ENCODE data around the gene PICK1.

The PICK1 gene

GRCh38 chr22:38124236-38124974, 67.2 kb downstream of the PICK1 start:
- H3K9ac ChIP-seq (ENCODE audit: low read depth, low read length): no peak overlapping the region
- H3K4me3 ChIP-seq (ENCODE audit: low read depth, low read length): no peak overlapping the region
- no peaks in the 10 kb centered on the region for H3K4me1 ChIP-seq (ENCODE audit: control insufficient read depth, insufficient read depth, low read length)
- H3K9me3 ChIP-seq (ENCODE audit: control insufficient read depth, insufficient read depth, low read length): no peaks in the 10 kb centered on the region
- H3K36me3 ChIP-seq (ENCODE audit: control insufficient read depth, insufficient read depth, low read length): peaks cover 9% of the 10 kb centered on the region
- H3K27me3 ChIP-seq (ENCODE audit: control insufficient read depth, insufficient read depth, low read length): no peaks in the 10 kb centered on the region

GRCh38 chr22:38125038-38125610, 67.9 kb downstream of the PICK1 start:
- Histone ChIP-seq H3K27me3 (ENCODE audit: control insufficient read depth, insufficient read depth, low read length) (no peaks in the 10 kb centered on the region), H3K9ac (ENCODE audit: low read depth, low read length) (no peak overlapping the region), H3K36me3 (ENCODE audit: control insufficient read depth, insufficient read depth, low read length) (peaks cover 12% of the 10 kb centered on the region), H3K4me3 (ENCODE audit: low read depth, low read length) (no peak overlapping the region), H3K4me1 (ENCODE audit: control insufficient read depth, insufficient read depth, low read length) (no peaks in the 10 kb centered on the region), H3K9me3 (ENCODE audit: control insufficient read depth, insufficient read depth, low read length) (no peaks in the 10 kb centered on the region)
